ENCODE data around the gene HSF5.
A peak's percentile ranks its signal among the peaks of the same experiment; 100 is the strongest.

The HSF5 gene

GRCh38 chr17:58527306-58527705 is 39.1 kb upstream of the HSF5 start:
- no peaks in the 10 kb centered on the region for H3K36me3 Mint-ChIP-seq (ENCODE audit: low read depth)
- peaks cover 21% of the 10 kb centered on the region for H3K4me1 Mint-ChIP-seq (ENCODE audit: low read depth)
- no peaks in the 10 kb centered on the region for H3K9me3 Mint-ChIP-seq
- peak overlapping the region; percentile 42 for H3K27ac Mint-ChIP-seq
- H3K4me3 Mint-ChIP-seq: no peak overlapping the region
- intact Hi-C loops (cut with micrococcal nuclease): no loop called here
- H3K27me3 Mint-ChIP-seq: peaks cover 47% of the 10 kb centered on the region

- Mint-ChIP-seq H3K4me1 (ENCODE audit: low read depth) (peaks cover 19% of the 10 kb centered on the region), H3K4me3 (no peak overlapping the region), H3K27me3 (peaks cover 38% of the 10 kb centered on the region), H3K36me3 (ENCODE audit: low read depth) (no peaks in the 10 kb centered on the region), H3K9me3 (no peaks in the 10 kb centered on the region), H3K27ac (no peak overlapping the region)
- intact Hi-C loops (cut with micrococcal nuclease): no loop called here
These were observed 37.0 kb upstream of the HSF5 start for GRCh38 chr17:58525239-58525638.

- Mint-ChIP-seq H3K4me1 (ENCODE audit: low read depth) (peaks cover 20% of the 10 kb centered on the region), H3K36me3 (ENCODE audit: low read depth) (peaks cover 20% of the 10 kb centered on the region), H3K27me3 (peaks cover 12% of the 10 kb centered on the region), H3K9me3 (no peaks in the 10 kb centered on the region), H3K4me3 (no peak overlapping the region), H3K27ac (no peak overlapping the region)
- intact Hi-C loops (cut with micrococcal nuclease): no loop called here
These were observed 33.5 kb upstream of the HSF5 start for GRCh38 chr17:58521680-58522079.

GRCh38 chr17:58520843-58521430 is 32.7 kb upstream of the HSF5 start:
- no peaks in the 10 kb centered on the region for H3K9me3 Mint-ChIP-seq
- H3K4me3 Mint-ChIP-seq: no peak overlapping the region
- H3K36me3 Mint-ChIP-seq (ENCODE audit: low read depth): peaks cover 27% of the 10 kb centered on the region
- peaks cover 10% of the 10 kb centered on the region for H3K27me3 Mint-ChIP-seq
- peaks cover 22% of the 10 kb centered on the region for H3K4me1 Mint-ChIP-seq (ENCODE audit: low read depth)
- intact Hi-C loops (cut with micrococcal nuclease): no loop called here
- no peak overlapping the region for H3K27ac Mint-ChIP-seq

- intact Hi-C loops (cut with micrococcal nuclease): loop anchor here (1.0 kb wide), 4 partner anchors 69 to 487 kb away; no protein-coding TSS in a partner anchor
These were observed 29.9 kb upstream of the HSF5 start for GRCh38 chr17:58517928-58518609.

GRCh38 chr17:58517378-58517927 is 29.2 kb upstream of the HSF5 start:
- H3K27me3 Mint-ChIP-seq: peaks cover 7% of the 10 kb centered on the region
- peak overlapping the region; percentile 97 for H3K27ac Mint-ChIP-seq
- H3K36me3 Mint-ChIP-seq (ENCODE audit: low read depth): peaks cover 53% of the 10 kb centered on the region
- H3K4me3 Mint-ChIP-seq: peak overlapping the region; percentile 85
- peaks cover 51% of the 10 kb centered on the region for H3K4me1 Mint-ChIP-seq (ENCODE audit: low read depth)
- no peaks in the 10 kb centered on the region for H3K9me3 Mint-ChIP-seq
- intact Hi-C loops (cut with micrococcal nuclease): no loop called here

More at GRCh38 chr17:58517928-58518609, 29.9 kb upstream of the HSF5 start:
- peaks cover 46% of the 10 kb centered on the region for H3K4me1 Mint-ChIP-seq (ENCODE audit: low read depth)
- peaks cover 10% of the 10 kb centered on the region for H3K27me3 Mint-ChIP-seq
- H3K4me3 Mint-ChIP-seq: peak overlapping the region; percentile 85
- no peaks in the 10 kb centered on the region for H3K9me3 Mint-ChIP-seq
- peak overlapping the region; percentile 97 for H3K27ac Mint-ChIP-seq
- H3K36me3 Mint-ChIP-seq (ENCODE audit: low read depth): peaks cover 47% of the 10 kb centered on the region

- H3K4me3 Mint-ChIP-seq: peak overlapping the region; percentile 85
- H3K4me1 Mint-ChIP-seq (ENCODE audit: low read depth): peaks cover 51% of the 10 kb centered on the region
- H3K36me3 Mint-ChIP-seq (ENCODE audit: low read depth): peaks cover 60% of the 10 kb centered on the region
- intact Hi-C loops (cut with micrococcal nuclease): no loop called here
- peak overlapping the region; percentile 97 for H3K27ac Mint-ChIP-seq
- H3K9me3 Mint-ChIP-seq: no peaks in the 10 kb centered on the region
- H3K27me3 Mint-ChIP-seq: peaks cover 7% of the 10 kb centered on the region
These were observed 28.6 kb upstream of the HSF5 start for GRCh38 chr17:58516644-58517377.

GRCh38 chr17:58515286-58515685 is 27.1 kb upstream of the HSF5 start:
- intact Hi-C loops (cut with micrococcal nuclease): no loop called here
- H3K27ac Mint-ChIP-seq: peak overlapping the region; percentile 97
- H3K36me3 Mint-ChIP-seq (ENCODE audit: low read depth): peaks cover 75% of the 10 kb centered on the region
- H3K27me3 Mint-ChIP-seq: no peaks in the 10 kb centered on the region
- peaks cover 52% of the 10 kb centered on the region for H3K4me1 Mint-ChIP-seq (ENCODE audit: low read depth)
- no peaks in the 10 kb centered on the region for H3K9me3 Mint-ChIP-seq
- no peak overlapping the region for H3K4me3 Mint-ChIP-seq

- Mint-ChIP-seq H3K36me3 (ENCODE audit: low read depth) (peaks cover 80% of the 10 kb centered on the region), H3K4me3 (peak overlapping the region; percentile 57), H3K4me1 (ENCODE audit: low read depth) (peaks cover 52% of the 10 kb centered on the region), H3K27ac (peak overlapping the region; percentile 97), H3K27me3 (no peaks in the 10 kb centered on the region), H3K9me3 (no peaks in the 10 kb centered on the region)
- intact Hi-C loops (cut with micrococcal nuclease): no loop called here
These were observed 26.6 kb upstream of the HSF5 start for GRCh38 chr17:58514770-58515157.

GRCh38 chr17:58513965-58514769 is 26.0 kb upstream of the HSF5 start, which contains the start of gene MTMR4:
Gene MTMR4 (minus strand): TSS chr17:58514638. CDS start chr17:58514407, 231 bp downstream.
- Mint-ChIP-seq H3K36me3 (ENCODE audit: low read depth) (peaks cover 86% of the 10 kb centered on the region), H3K4me3 (peak within 1 kb of the TSS; percentile 76), H3K27me3 (no peaks in the 10 kb centered on the region), H3K4me1 (ENCODE audit: low read depth) (peaks cover 51% of the 10 kb centered on the region), H3K27ac (peak within 1 kb of the TSS; percentile 97), H3K9me3 (no peaks in the 10 kb centered on the region)
- intact Hi-C loops (cut with micrococcal nuclease): no loop called here

GRCh38 chr17:58513267-58513964 is 25.2 kb upstream of the HSF5 start:
- no peaks in the 10 kb centered on the region for H3K27me3 Mint-ChIP-seq
- intact Hi-C loops (cut with micrococcal nuclease): no loop called here
- H3K9me3 Mint-ChIP-seq: no peaks in the 10 kb centered on the region
- peaks cover 58% of the 10 kb centered on the region for H3K4me1 Mint-ChIP-seq (ENCODE audit: low read depth)
- peak overlapping the region; percentile 65 for H3K27ac Mint-ChIP-seq
- H3K4me3 Mint-ChIP-seq: peak overlapping the region; percentile 76
- peaks cover 91% of the 10 kb centered on the region for H3K36me3 Mint-ChIP-seq (ENCODE audit: low read depth)

GRCh38 chr17:58510075-58510474 is 21.9 kb upstream of the HSF5 start:
- Mint-ChIP-seq H3K4me3 (no peak overlapping the region), H3K27me3 (no peaks in the 10 kb centered on the region), H3K9me3 (no peaks in the 10 kb centered on the region), H3K4me1 (ENCODE audit: low read depth) (peaks cover 67% of the 10 kb centered on the region), H3K36me3 (ENCODE audit: low read depth) (peaks cover 88% of the 10 kb centered on the region), H3K27ac (no peak overlapping the region)
- intact Hi-C loops (cut with micrococcal nuclease): no loop called here
